H1 (cell line): ENCODE data around the gene CNTN5. TPM values are rescaled to one million over a fixed set of nuclear protein-coding genes. Genes with fewer than 3 reads are reported as not detected.
A peak's percentile ranks its signal among the peaks of the same experiment; 100 is the strongest.

Experiments
- CTCF ChIA-PET: fragments of 300-600 bp; sonication (Branson Sonifier 250); formaldehyde crosslinking; loops from one replicate; lab custom pipeline; 2021; ENCODE audit not compliant: partially characterized antibody; lab: Charles Lee
- POLR2A ChIA-PET: fragments of 300-600 bp; sonication (Branson Sonifier 250); formaldehyde crosslinking; loops from one replicate; lab custom pipeline; 2021; ENCODE audit warnings: inconsistent platforms; ENCODE audit not compliant: partially characterized antibody; lab: Charles Lee
- DNase-seq, 2 experiments: peaks; one replicate each; pipeline versions ENCODE4 v3.0.0 to v3.0.0-alpha.2; 2010 to 2022; ENCODE audit warnings: low spot score in 2 of 2, low read depth in 1 of 2, mixed read lengths in 1 of 2
- FAIRE-seq: peaks from 2 replicates; lab custom pipeline; 2011; peaks lifted over from hg19 to GRCh38; lab: Jason Lieb, UNC
- H2AFZ ChIP-seq: 2 replicates; pipeline ENCODE4 v1.8.1; 2012; ENCODE audit warnings: low read length, inconsistent platforms
- H2AK5ac ChIP-seq: 2 replicates; pipeline ENCODE4 v1.6.1; 2013; ENCODE audit warnings: low read depth, low read length
- H2BK120ac ChIP-seq: replicated peaks from 2 replicates; pipeline ENCODE3; 2013; ENCODE audit warnings: low read depth, low read length, inconsistent platforms
- H2BK12ac ChIP-seq: 2 replicates; pipeline ENCODE4 v1.6.1; 2013; ENCODE audit warnings: low read depth, low read length
- H2BK15ac ChIP-seq: 2 replicates; pipeline ENCODE4 v1.6.1; 2013; ENCODE audit warnings: low read length
- H2BK20ac ChIP-seq: 2 replicates; pipeline ENCODE4 v1.6.1; 2013; ENCODE audit warnings: low read length
- H2BK5ac ChIP-seq: 2 replicates; pipeline ENCODE4 v1.6.1; 2013; ENCODE audit warnings: low read depth, low read length
- H3K14ac ChIP-seq: 2 replicates; pipeline ENCODE4 v1.6.1; 2013; ENCODE audit warnings: inconsistent platforms; ENCODE audit not compliant: insufficient read length
- H3K18ac ChIP-seq: 2 replicates; pipeline ENCODE4 v1.6.1; 2013; ENCODE audit warnings: low read length; ENCODE audit errors: extremely low read depth
- H3K23ac ChIP-seq: 2 replicates; pipeline ENCODE4 v1.6.1; 2013; ENCODE audit warnings: inconsistent platforms; ENCODE audit not compliant: insufficient read length
- H3K23me2 ChIP-seq: 2 replicates; pipeline ENCODE4 v1.6.1; 2013; ENCODE audit warnings: low read depth, low read length
- H3K27ac ChIP-seq: 2 replicates; pipeline ENCODE4 v1.6.1; 2011; ENCODE audit warnings: low read depth, low read length, inconsistent platforms
- H3K27me3 ChIP-seq, 4 experiments: replicated peaks in 1 of 4; 1 replicate in 1 of 4; 2 replicates in 3 of 4; pipeline versions ENCODE4 v1.6.1 to v1.8.1; 2011 to 2013; ENCODE audit warnings: low read length in 3 of 4, mild to moderate bottlenecking in 3 of 4, inconsistent platforms in 2 of 4, mixed read lengths in 2 of 4, moderate library complexity in 1 of 4; ENCODE audit not compliant: control insufficient read depth in 3 of 4, insufficient read depth in 3 of 4; ENCODE audit errors: extremely low read depth in 1 of 4
- H3K36me3 ChIP-seq, 4 experiments: 2 replicates each; pipeline versions ENCODE4 v1.6.1 to v1.8.1; 2011 to 2013; ENCODE audit warnings: mild to moderate bottlenecking in 4 of 4, low read length in 3 of 4, moderate library complexity in 2 of 4, control low read depth in 1 of 4, inconsistent platforms in 1 of 4; ENCODE audit not compliant: insufficient read depth in 4 of 4, control insufficient read depth in 2 of 4
- H3K4ac ChIP-seq: replicated peaks from 2 replicates; pipeline ENCODE3; 2013; ENCODE audit warnings: low read length, low read depth, mixed read lengths, inconsistent platforms; ENCODE audit not compliant: insufficient read length
- H3K4me1 ChIP-seq, 4 experiments: replicated peaks in 1 of 4; 1 replicate in 1 of 4; 2 replicates in 3 of 4; pipeline versions ENCODE4 v1.6.1 to v1.8.1; 2011 to 2013; ENCODE audit warnings: low read length in 3 of 4, inconsistent platforms in 2 of 4, mixed read lengths in 1 of 4; ENCODE audit not compliant: insufficient read depth in 4 of 4, control insufficient read depth in 3 of 4
- H3K4me2 ChIP-seq, 2 experiments: 2 replicates each; pipeline versions ENCODE4 v1.6.1 to v1.8.1; 2011 to 2013; ENCODE audit warnings: low read depth in 2 of 2, low read length in 2 of 2, control low read depth in 1 of 2, inconsistent platforms in 1 of 2, mild to moderate bottlenecking in 1 of 2; ENCODE audit not compliant: insufficient read depth in 1 of 2
- H3K4me3 ChIP-seq, 4 experiments: fragments of 200-600, 300-600 bp in 1 of 4; sonication (generic), shearing (Covaris generic), sonication (Bioruptor Twin) in 1 of 4; 2 replicates each; pipeline versions ENCODE4 v1.5.1 to v1.8.1; 2011 to 2016; ENCODE audit warnings: low read length in 4 of 4, low read depth in 3 of 4, control low read depth in 2 of 4, inconsistent platforms in 2 of 4, mild to moderate bottlenecking in 2 of 4, mixed read lengths in 1 of 4, moderate library complexity in 1 of 4; ENCODE audit not compliant: insufficient read depth in 2 of 4; ENCODE audit errors: extremely low read depth in 1 of 4
- H3K56ac ChIP-seq: replicated peaks from 2 replicates; pipeline ENCODE3; 2013; ENCODE audit warnings: low read depth, mild to moderate bottlenecking, mixed read lengths, low read length, inconsistent platforms; ENCODE audit not compliant: insufficient read length
- H3K79me1 ChIP-seq: 2 replicates; pipeline ENCODE4 v1.6.1; 2013; ENCODE audit warnings: low read depth, low read length, control low read depth
- H3K79me2 ChIP-seq, 2 experiments: 2 replicates each; pipeline versions ENCODE4 v1.6.1 to v1.8.1; 2012 to 2013; ENCODE audit warnings: low read length in 2 of 2, mild to moderate bottlenecking in 2 of 2, inconsistent platforms in 1 of 2; ENCODE audit not compliant: insufficient read depth in 2 of 2, control insufficient read depth in 1 of 2
- H3K9ac ChIP-seq, 4 experiments: replicated peaks in 1 of 4; 1 replicate in 1 of 4; 2 replicates in 3 of 4; pipeline versions ENCODE4 v1.6.1 to v1.8.1; 2011 to 2013; ENCODE audit warnings: low read depth in 3 of 4, low read length in 3 of 4, control low read depth in 2 of 4, mild to moderate bottlenecking in 2 of 4, moderate library complexity in 2 of 4, inconsistent platforms in 1 of 4; ENCODE audit errors: extremely low read depth in 1 of 4
- H3K9me3 ChIP-seq, 2 experiments: 2 replicates each; pipeline versions ENCODE4 v1.6.1 to v1.8.1; 2012 to 2013; ENCODE audit warnings: mild to moderate bottlenecking in 2 of 2, moderate library complexity in 2 of 2, control low read depth in 1 of 2, inconsistent platforms in 1 of 2, low read depth in 1 of 2, low read length in 1 of 2, mixed read lengths in 1 of 2; ENCODE audit not compliant: insufficient read depth in 2 of 2
- H4K20me1 ChIP-seq, 2 experiments: replicated peaks in 1 of 2; 2 replicates each; pipeline versions ENCODE3 to v1.8.1; 2011 to 2013; ENCODE audit warnings: inconsistent platforms in 2 of 2, low read length in 2 of 2, mild to moderate bottlenecking in 1 of 2; ENCODE audit not compliant: insufficient read depth in 2 of 2, control insufficient read depth in 1 of 2
- H4K5ac ChIP-seq: 2 replicates; pipeline ENCODE4 v1.6.1; 2013; ENCODE audit warnings: low read length, low read depth, mixed read lengths, inconsistent platforms; ENCODE audit not compliant: insufficient read length
- H4K8ac ChIP-seq: 2 replicates; pipeline ENCODE4 v1.8.0; 2013; ENCODE audit warnings: mild to moderate bottlenecking, moderate library complexity, low read length, inconsistent platforms; ENCODE audit not compliant: insufficient read depth; ENCODE audit errors: extremely low read depth
- H4K91ac ChIP-seq: replicated peaks from 2 replicates; pipeline ENCODE3; 2013; ENCODE audit warnings: low read length, mixed read lengths, inconsistent platforms; ENCODE audit not compliant: insufficient read length
- ASH2L ChIP-seq: fragments of 200-600, 300-600 bp; sonication (generic); IDR thresholded peaks from one replicate; pipeline ENCODE4 v1.7.1; 2017; ENCODE audit warnings: low read length
- POLR2AphosphoS5 ChIP-seq: IDR thresholded peaks from 2 replicates; pipeline ENCODE4 v1.6.1; 2011; ENCODE audit warnings: low read depth, low read length
- TEAD4 ChIP-seq: IDR thresholded peaks from 2 replicates; pipeline ENCODE4 v1.6.1; 2012; ENCODE audit warnings: low read depth, low read length, inconsistent platforms, mixed read lengths
- WGBS, 2 experiments: shearing (Covaris generic) in 1 of 2; methylation state at CpG; one replicate each; pipeline versions ENCODE4 v1.1.6 to v1.1.7; 2013 to 2015; ENCODE audit warnings: low lambda C conversion rate in 2 of 2, mixed read lengths in 2 of 2, inconsistent platforms in 1 of 2, low coverage in 1 of 2, missing lambda C conversion rate in 1 of 2; ENCODE audit not compliant: insufficient replicate concordance in 2 of 2, insufficient coverage in 1 of 2, insufficient read length in 1 of 2; ENCODE audit errors: extremely low coverage in 1 of 2, missing lambda C conversion rate in 1 of 2; 5-methylcytosine and 5-hydroxymethylcytosine counted together
- polyA plus RNA-seq, 7 experiments: library from polyadenylated mRNA; depleted of rRNA in 3 of 7; stranded (reverse) in 5 of 7; unstranded in 2 of 7; fragments of >200 nt in 5 of 7; fragments of 200-250 nt in 2 of 7; gene quantifications; 1 replicate in 5 of 7; 2 replicates in 1 of 7; 4 replicates in 1 of 7; pipeline versions ENCODE4 v1.2.1 to v1.2.3, GENCODE V29; 2011 to 2013; ENCODE audit warnings: missing spikeins in 2 of 7, mixed read lengths in 2 of 7
- total RNA-seq: library from RNA; stranded (reverse); fragmentation: NEBNext Ultra II Directional; extraction: Animal tissue kit (Norgen Biotek cat#: 25700); gene quantifications from 2 replicates; pipeline ENCODE4 v1.2.1, GENCODE V29; 2021

Gene CNTN5
- total and polyA plus RNA-seq, 2 of the 8 experiments (the other 6 are each of a cell fraction or from before 2014, with no cell fraction given) = not detected

GRCh38 chr11:99260696-99261095 lies 239.9 kb downstream of the CNTN5 start:
- Histone ChIP-seq H3K18ac (no peak overlapping the region), H2BK12ac (no peak overlapping the region), H4K5ac (no peak overlapping the region), H3K79me2 (no peaks in the 10 kb centered on the region), H3K4me2 (no peak overlapping the region), H2BK120ac (no peak overlapping the region), H2AK5ac (no peak overlapping the region), H4K20me1 (no peaks in the 10 kb centered on the region), H3K4me1 (no peaks in the 10 kb centered on the region), H3K9ac (no peak overlapping the region), H3K27ac (no peak overlapping the region), H2BK20ac (no peak overlapping the region), H3K9me3 (no peaks in the 10 kb centered on the region), H4K8ac (no peak overlapping the region), H4K91ac (no peak overlapping the region), H3K56ac (no peak overlapping the region), H3K36me3 (no peaks in the 10 kb centered on the region), H3K27me3 (no peaks in the 10 kb centered on the region), H2BK15ac (no peak overlapping the region), H2AFZ (no peak overlapping the region), H3K4me3 (no peak overlapping the region), H3K23ac (no peak overlapping the region), H2BK5ac (no peak overlapping the region), H3K14ac (no peak overlapping the region), H3K79me1 (no peaks in the 10 kb centered on the region), H3K4ac (no peak overlapping the region), H3K23me2 (no peaks in the 10 kb centered on the region)
- no peak for TF ChIP-seq ASH2L
- no peak for TF ChIP-seq POLR2AphosphoS5
- peak; percentile 70 for TF ChIP-seq TEAD4
- no peak for DNase-seq
- 82% methylated on average over 1 of the region's 1 CpG; no CpG with 5 or more reads in 1 of the 2 experiments for WGBS, 2 experiments
- CTCF ChIA-PET = interaction anchor here (1.5 kb wide), 1 partner anchor 11 kb away, joined by 4 read pairs; no protein-coding TSS in a partner anchor
- POLR2A ChIA-PET = no interaction called here
- FAIRE-seq = no peak
